ENCODE data around the gene PRKCD. TPM values are rescaled to one million over a fixed set of nuclear protein-coding genes. Genes with fewer than 3 reads are reported as not detected.

The PRKCD gene
- polyA plus RNA-seq, 3 donors = 123 to 329 (median 158) TPM

- Mint-ChIP-seq H3K9me3 (no peaks in the 10 kb centered on the region), H3K27me3 (ENCODE audit: low read depth in 3 of 3) (peaks cover under 1 to 5% (median 3%) of the 10 kb centered on the region in 3 donors), H3K27ac (peak overlapping the region; percentile 93 to 99 (median 97)), H3K4me1 (peaks cover 81% of the 10 kb centered on the region), H3K36me3 (peaks cover 16 to 30% of the 10 kb centered on the region in 2 donors), H3K4me3 (peak overlapping the region; percentile 87 to 100)
- H3K79me2 ChIP-seq (ENCODE audit: insufficient read depth, low read length) = peaks cover 80% of the 10 kb centered on the region
- peaks cover 0 to under 1% of the 10 kb centered on the region in 2 donors for H3K27me3 ChIP-seq (ENCODE audit: control insufficient read depth in 2 of 2, insufficient read depth in 2 of 2, low read length in 2 of 2)
- no peak for TF ChIP-seq CTCF (IDR thresholded peaks at IDR 0.05)
- peaks cover 80 to 82% of the 10 kb centered on the region in 2 donors for H3K4me1 ChIP-seq (ENCODE audit: control insufficient read depth in 1 of 2, insufficient read depth in 2 of 2, low read length in 2 of 2)
- peak; percentile 71 to 97 (median 81) for DNase-seq
- H4K20me1 ChIP-seq (ENCODE audit: insufficient read depth, low read length) = peaks cover 65% of the 10 kb centered on the region
- peak overlapping the region; percentile 99 for H3K4me2 ChIP-seq (replicated peaks; ENCODE audit: extremely low read depth, low read length, poor library complexity, severe bottlenecking)
- 4% methylated on average over 28 of the region's 49 CpGs for whole genome bisulfite sequencing (ENCODE audit: insufficient coverage)
- no peak overlapping the region for H2AFZ ChIP-seq (ENCODE audit: insufficient read depth, low read depth, low read length, poor library complexity, severe bottlenecking)
- no peaks in the 10 kb centered on the region for H3K9me3 ChIP-seq (replicated peaks in 1 of 2; ENCODE audit: control insufficient read depth in 1 of 2, insufficient read depth in 1 of 2, low read length in 2 of 2)
- H3K27ac ChIP-seq (ENCODE audit: low read depth in 1 of 2, low read length in 2 of 2) = peak overlapping the region; percentile 86 to 93
- intact Hi-C loops (cut with micrococcal nuclease) = loop anchor here (5.0 to 10.0 kb wide), 3 partner anchors 40 to 95 kb away; partner anchors contain the start of gene TKT (in 1 of the 2)
- H3K36me3 ChIP-seq (replicated peaks in 1 of 2; ENCODE audit: control insufficient read depth in 1 of 2, insufficient read depth in 2 of 2, low read length in 2 of 2) = peaks cover 20 to 22% of the 10 kb centered on the region in 2 donors
- H3K9ac ChIP-seq (ENCODE audit: insufficient read depth, low read length, poor library complexity, severe bottlenecking) = peak overlapping the region; percentile 87
- peak overlapping the region; percentile 65 to 97 (median 93) for H3K4me3 ChIP-seq (replicated peaks in 1 of 3; ENCODE audit: low read depth in 2 of 3, low read length in 3 of 3)
These were observed 1.0 kb downstream of the PRKCD start for GRCh38 chr3:53161820-53162671.

GRCh38 chr3:53162672-53163443 lies 1.8 kb downstream of the PRKCD start:
- Histone ChIP-seq H3K4me1 (ENCODE audit: control insufficient read depth in 1 of 2, insufficient read depth in 2 of 2, low read length in 2 of 2) (peaks cover 80 to 82% of the 10 kb centered on the region in 2 donors), H3K36me3 (replicated peaks in 1 of 2; ENCODE audit: control insufficient read depth in 1 of 2, insufficient read depth in 2 of 2, low read length in 2 of 2) (peaks cover 20 to 22% of the 10 kb centered on the region in 2 donors), H3K27me3 (ENCODE audit: control insufficient read depth in 2 of 2, insufficient read depth in 2 of 2, low read length in 2 of 2) (no peaks in the 10 kb centered on the region), H2AFZ (ENCODE audit: insufficient read depth, low read depth, low read length, poor library complexity, severe bottlenecking) (no peak overlapping the region), H3K4me3 (replicated peaks in 1 of 3; ENCODE audit: low read depth in 2 of 3, low read length in 3 of 3) (peak overlapping the region; percentile 65 to 97 (median 93)), H3K27ac (ENCODE audit: low read depth in 1 of 2, low read length in 2 of 2) (peak overlapping the region; percentile 86 to 93), H4K20me1 (ENCODE audit: insufficient read depth, low read length) (peaks cover 66% of the 10 kb centered on the region), H3K4me2 (replicated peaks; ENCODE audit: extremely low read depth, low read length, poor library complexity, severe bottlenecking) (peak overlapping the region; percentile 99), H3K9ac (ENCODE audit: insufficient read depth, low read length, poor library complexity, severe bottlenecking) (peak overlapping the region; percentile 87), H3K79me2 (ENCODE audit: insufficient read depth, low read length) (peaks cover 88% of the 10 kb centered on the region), H3K9me3 (replicated peaks in 1 of 2; ENCODE audit: control insufficient read depth in 1 of 2, insufficient read depth in 1 of 2, low read length in 2 of 2) (no peaks in the 10 kb centered on the region)
- Mint-ChIP-seq H3K36me3 (peaks cover 16 to 34% of the 10 kb centered on the region in 2 donors), H3K4me3 (peak overlapping the region; percentile 87 to 100), H3K9me3 (no peaks in the 10 kb centered on the region), H3K4me1 (peaks cover 81% of the 10 kb centered on the region), H3K27ac (peak overlapping the region; percentile 93 to 99 (median 96)), H3K27me3 (ENCODE audit: low read depth in 3 of 3) (no peaks in the 10 kb centered on the region)
- intact Hi-C loops (cut with micrococcal nuclease) = loop anchor here (5.0 to 10.0 kb wide), 3 partner anchors 41 to 94 kb away; partner anchors contain the start of gene TKT (in 1 of the 2)
- no peak for DNase-seq
- 29% methylated on average over 12 of the region's 12 CpGs for WGBS (ENCODE audit: insufficient coverage)
- no peak for TF ChIP-seq CTCF (IDR thresholded peaks at IDR 0.05)
